Neural cell (in vitro differentiated cells): ENCODE measurements around the gene CYSRT1. TPM values are rescaled to one million over a fixed set of nuclear protein-coding genes. Genes with fewer than 3 reads are reported as not detected.

Experiments used
- H2AFZ ChIP-seq: fragments of 200-600, 300-800 bp; sonication (generic), shearing (Covaris generic); 2 replicates; pipeline ENCODE4 v1.6.0; 2014; ENCODE audit warnings: low read depth, mild to moderate bottlenecking, antibody characterized with exemption, low read length, moderate library complexity
- H3F3A ChIP-seq: fragments of 200-600 bp; shearing (Covaris generic); 2 replicates; pipeline ENCODE4 v1.6.1; 2016; ENCODE audit warnings: mild to moderate bottlenecking, moderate library complexity, mixed read lengths, antibody characterized with exemption, low read length; ENCODE audit not compliant: insufficient read depth, poor library complexity, severe bottlenecking
- H3K27ac ChIP-seq: fragments of 200-600, 300-800 bp; sonication (generic), shearing (Covaris generic); 2 replicates; pipeline ENCODE4 v1.5.1; 2014; ENCODE audit warnings: mild to moderate bottlenecking, low read length, moderate library complexity
- H3K27me3 ChIP-seq: fragments of 300-800, 200-600 bp; sonication (generic), shearing (Covaris generic); 2 replicates; pipeline ENCODE4 v1.6.0; 2014; ENCODE audit warnings: mild to moderate bottlenecking, low read depth, low read length, moderate library complexity; ENCODE audit not compliant: insufficient read depth
- H3K36me3 ChIP-seq: fragments of 300-800, 200-600 bp; sonication (generic), shearing (Covaris generic); 2 replicates; pipeline ENCODE4 v1.5.1; 2014; ENCODE audit warnings: mild to moderate bottlenecking, antibody characterized with exemption, low read length, moderate library complexity; ENCODE audit not compliant: insufficient read depth
- H3K4me2 ChIP-seq: fragments of 300-800, 200-600 bp; sonication (generic), shearing (Covaris generic); 2 replicates; pipeline ENCODE4 v1.6.0; 2014; ENCODE audit warnings: mild to moderate bottlenecking, low read length
- H3K4me3 ChIP-seq: fragments of 300-800, 200-600 bp; sonication (generic), shearing (Covaris generic); 2 replicates; pipeline ENCODE4 v1.5.1; 2014; ENCODE audit warnings: mild to moderate bottlenecking, low read length, moderate library complexity
- H3K79me2 ChIP-seq: fragments of 200-600 bp; shearing (Covaris generic); replicated peaks from 2 replicates; pipeline ENCODE4 v1.6.0; 2014; ENCODE audit warnings: mild to moderate bottlenecking, low read length, moderate library complexity; ENCODE audit not compliant: insufficient read depth
- H3K9ac ChIP-seq: fragments of 300-800, 200-600 bp; sonication (generic), shearing (Covaris generic); 2 replicates; pipeline ENCODE4 v1.6.1; 2016; ENCODE audit warnings: mild to moderate bottlenecking, low read length, mixed read lengths
- H3K9me2 ChIP-seq: fragments of 200-600 bp; shearing (Covaris generic); 2 replicates; pipeline ENCODE4 v1.6.1; 2016; ENCODE audit warnings: mild to moderate bottlenecking, low read length, mixed read lengths; ENCODE audit not compliant: insufficient read depth
- H3K9me3 ChIP-seq: fragments of 200-600, 300-800 bp; sonication (generic), shearing (Covaris generic); 2 replicates; pipeline ENCODE4 v1.6.1; 2016; ENCODE audit warnings: mild to moderate bottlenecking, mixed run types, low read length, moderate library complexity, mixed read lengths
- H4K20me1 ChIP-seq: fragments of 200-600 bp; shearing (Covaris generic); 2 replicates; pipeline ENCODE4 v1.6.1; 2016; ENCODE audit warnings: mild to moderate bottlenecking, mixed run types; ENCODE audit not compliant: insufficient read depth
- EP300 ChIP-seq: fragments of 450-650 bp; conservative IDR thresholded peaks from 2 replicates; pipeline ENCODE4 v1.6.1; 2014; ENCODE audit warnings: antibody characterized with exemption, mild to moderate bottlenecking, moderate library complexity; ENCODE audit not compliant: poor library complexity, severe bottlenecking
- EZH2 ChIP-seq: fragments of 200-600, 300-800 bp; shearing (Covaris generic), sonication (generic); IDR thresholded peaks from 2 replicates; pipeline ENCODE4 v1.6.1; 2014; ENCODE audit warnings: antibody characterized with exemption, low read length, borderline replicate concordance, mild to moderate bottlenecking; ENCODE audit not compliant: insufficient read depth, poor library complexity, severe bottlenecking
- MXI1 ChIP-seq: fragments of 450-650 bp; conservative IDR thresholded peaks from 2 replicates; pipeline ENCODE4 v1.6.1; 2014; ENCODE audit warnings: antibody characterized with exemption, mild to moderate bottlenecking; ENCODE audit not compliant: poor library complexity, severe bottlenecking
- POLR2AphosphoS5 ChIP-seq: IDR thresholded peaks from 2 replicates; pipeline ENCODE4 v1.6.1; 2012
- RAD21 ChIP-seq: fragments of 450-650 bp; conservative IDR thresholded peaks from 2 replicates; pipeline ENCODE4 v1.6.1; 2014; ENCODE audit warnings: antibody characterized with exemption, mild to moderate bottlenecking, moderate library complexity
- SMC3 ChIP-seq: fragments of 450-650 bp; conservative IDR thresholded peaks from 2 replicates; pipeline ENCODE4 v1.6.1; 2014; ENCODE audit warnings: antibody characterized with exemption, mild to moderate bottlenecking, moderate library complexity; ENCODE audit not compliant: poor library complexity
- TAF1 ChIP-seq: IDR thresholded peaks from 2 replicates; pipeline ENCODE4 v1.6.1; 2012; ENCODE audit warnings: low read depth
- polyA plus RNA-seq: library from polyadenylated mRNA; depleted of rRNA; stranded (reverse); fragments of >200 nt; gene quantifications from 2 replicates; pipeline ENCODE4 v1.2.3, GENCODE V29; 2014
- TF ChIP-seq, protein P1 (sequence below): IDR thresholded peaks from 2 replicates; pipeline ENCODE4 v1.6.1; 2012; ENCODE audit warnings: borderline replicate concordance
- TF ChIP-seq, protein P2 (sequence below): fragments of 450-650 bp; IDR thresholded peaks from 2 replicates; pipeline ENCODE4 v1.5.1; 2014; ENCODE audit warnings: antibody characterized with exemption, mild to moderate bottlenecking, moderate library complexity; ENCODE audit not compliant: poor library complexity, severe bottlenecking

Gene CYSRT1
- polyA plus RNA-seq, 1 donor from 2014 or later = 3.3 TPM

DNA sequence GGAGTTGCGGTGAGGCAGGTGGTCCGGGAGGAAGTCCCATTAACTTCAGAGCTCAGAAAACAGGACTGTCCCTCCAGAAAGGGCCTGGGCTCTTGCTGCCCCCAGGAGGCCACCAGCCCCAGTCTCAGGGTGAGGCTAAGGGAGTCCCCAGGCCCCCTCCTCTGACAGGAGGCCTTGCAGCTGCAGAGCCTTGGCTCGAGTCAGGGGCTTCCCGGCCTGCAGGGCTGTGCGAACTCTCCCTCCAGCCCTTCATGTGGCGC, 22.9 kb downstream of the CYSRT1 start:
- Histone ChIP-seq H3F3A (no peaks in the 10 kb centered on the region), H3K4me2 (no peak overlapping the region), H3K9me2 (no peaks in the 10 kb centered on the region), H3K4me3 (no peak overlapping the region), H3K79me2 (peaks cover 1% of the 10 kb centered on the region), H2AFZ (no peak overlapping the region), H4K20me1 (no peaks in the 10 kb centered on the region), H3K9me3 (no peaks in the 10 kb centered on the region), H3K27me3 (no peaks in the 10 kb centered on the region), H3K9ac (no peak overlapping the region), H3K27ac (no peak overlapping the region), H3K36me3 (no peaks in the 10 kb centered on the region)
- TF ChIP-seq SMC3 = no peak
- TF ChIP-seq EZH2 = no peak
- TF ChIP-seq, protein P1, sequence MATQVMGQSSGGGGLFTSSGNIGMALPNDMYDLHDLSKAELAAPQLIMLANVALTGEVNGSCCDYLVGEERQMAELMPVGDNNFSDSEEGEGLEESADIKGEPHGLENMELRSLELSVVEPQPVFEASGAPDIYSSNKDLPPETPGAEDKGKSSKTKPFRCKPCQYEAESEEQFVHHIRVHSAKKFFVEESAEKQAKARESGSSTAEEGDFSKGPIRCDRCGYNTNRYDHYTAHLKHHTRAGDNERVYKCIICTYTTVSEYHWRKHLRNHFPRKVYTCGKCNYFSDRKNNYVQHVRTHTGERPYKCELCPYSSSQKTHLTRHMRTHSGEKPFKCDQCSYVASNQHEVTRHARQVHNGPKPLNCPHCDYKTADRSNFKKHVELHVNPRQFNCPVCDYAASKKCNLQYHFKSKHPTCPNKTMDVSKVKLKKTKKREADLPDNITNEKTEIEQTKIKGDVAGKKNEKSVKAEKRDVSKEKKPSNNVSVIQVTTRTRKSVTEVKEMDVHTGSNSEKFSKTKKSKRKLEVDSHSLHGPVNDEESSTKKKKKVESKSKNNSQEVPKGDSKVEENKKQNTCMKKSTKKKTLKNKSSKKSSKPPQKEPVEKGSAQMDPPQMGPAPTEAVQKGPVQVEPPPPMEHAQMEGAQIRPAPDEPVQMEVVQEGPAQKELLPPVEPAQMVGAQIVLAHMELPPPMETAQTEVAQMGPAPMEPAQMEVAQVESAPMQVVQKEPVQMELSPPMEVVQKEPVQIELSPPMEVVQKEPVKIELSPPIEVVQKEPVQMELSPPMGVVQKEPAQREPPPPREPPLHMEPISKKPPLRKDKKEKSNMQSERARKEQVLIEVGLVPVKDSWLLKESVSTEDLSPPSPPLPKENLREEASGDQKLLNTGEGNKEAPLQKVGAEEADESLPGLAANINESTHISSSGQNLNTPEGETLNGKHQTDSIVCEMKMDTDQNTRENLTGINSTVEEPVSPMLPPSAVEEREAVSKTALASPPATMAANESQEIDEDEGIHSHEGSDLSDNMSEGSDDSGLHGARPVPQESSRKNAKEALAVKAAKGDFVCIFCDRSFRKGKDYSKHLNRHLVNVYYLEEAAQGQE = no peak
- TF ChIP-seq TAF1 = no peak
- no peak for TF ChIP-seq EP300
- TF ChIP-seq MXI1 = no peak
- no peak for TF ChIP-seq POLR2AphosphoS5
- TF ChIP-seq RAD21 = no peak
- TF ChIP-seq, protein P2, sequence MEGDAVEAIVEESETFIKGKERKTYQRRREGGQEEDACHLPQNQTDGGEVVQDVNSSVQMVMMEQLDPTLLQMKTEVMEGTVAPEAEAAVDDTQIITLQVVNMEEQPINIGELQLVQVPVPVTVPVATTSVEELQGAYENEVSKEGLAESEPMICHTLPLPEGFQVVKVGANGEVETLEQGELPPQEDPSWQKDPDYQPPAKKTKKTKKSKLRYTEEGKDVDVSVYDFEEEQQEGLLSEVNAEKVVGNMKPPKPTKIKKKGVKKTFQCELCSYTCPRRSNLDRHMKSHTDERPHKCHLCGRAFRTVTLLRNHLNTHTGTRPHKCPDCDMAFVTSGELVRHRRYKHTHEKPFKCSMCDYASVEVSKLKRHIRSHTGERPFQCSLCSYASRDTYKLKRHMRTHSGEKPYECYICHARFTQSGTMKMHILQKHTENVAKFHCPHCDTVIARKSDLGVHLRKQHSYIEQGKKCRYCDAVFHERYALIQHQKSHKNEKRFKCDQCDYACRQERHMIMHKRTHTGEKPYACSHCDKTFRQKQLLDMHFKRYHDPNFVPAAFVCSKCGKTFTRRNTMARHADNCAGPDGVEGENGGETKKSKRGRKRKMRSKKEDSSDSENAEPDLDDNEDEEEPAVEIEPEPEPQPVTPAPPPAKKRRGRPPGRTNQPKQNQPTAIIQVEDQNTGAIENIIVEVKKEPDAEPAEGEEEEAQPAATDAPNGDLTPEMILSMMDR = no peak

- Histone ChIP-seq H2AFZ (no peak overlapping the region), H3K9ac (no peak overlapping the region), H3K4me3 (no peak overlapping the region), H3K4me2 (no peak overlapping the region), H3K9me3 (no peaks in the 10 kb centered on the region), H4K20me1 (no peaks in the 10 kb centered on the region), H3K27ac (no peak overlapping the region), H3F3A (no peaks in the 10 kb centered on the region), H3K36me3 (no peaks in the 10 kb centered on the region), H3K79me2 (peaks cover 3% of the 10 kb centered on the region), H3K9me2 (no peaks in the 10 kb centered on the region), H3K27me3 (no peaks in the 10 kb centered on the region)
- TF ChIP-seq, protein P2 = no peak
- TF ChIP-seq MXI1 (no peak), EZH2 (no peak), RAD21 (no peak), EP300 (no peak), TAF1 (no peak), SMC3 (no peak), POLR2AphosphoS5 (no peak)
- TF ChIP-seq, protein P1 = no peak
Measured at GRCh38 chr9:137250329-137251193, 25.6 kb downstream of the CYSRT1 start.
